Pancreas (tissue), 10 donors: ENCODE results near the gene BRICD5. TPM values are rescaled to one million over a fixed set of nuclear protein-coding genes. Genes with fewer than 3 reads are reported as not detected.
A peak's percentile ranks its signal among the peaks of the same experiment; 100 is the strongest.

Experiments
- ATAC-seq, 4 donors: fragments of 200-7000 bp; cut with Tn5 transposase; one replicate each; pipeline versions ENCODE4 v1.8.0 to v1.9.1; 2020; ENCODE audit warnings: mild to moderate bottlenecking in 4 of 4, moderate library complexity in 4 of 4
- DNase-seq, 6 donors: peaks; one replicate each; pipeline ENCODE4 v3.0.0-alpha.2; 2020
- FAIRE-seq: peaks from 2 replicates; lab custom pipeline; 2012; peaks lifted over from hg19 to GRCh38; lab: Jason Lieb, UNC
- H3K27ac ChIP-seq, 4 donors: fragments of 200-600 bp; sonication (generic); 1 replicate in 3 of 4; 2 replicates in 1 of 4; pipeline versions ENCODE4 v1.5.0 to v1.8.0; 2020
- H3K27me3 ChIP-seq, 4 donors: fragments of 200-600 bp; one replicate each; pipeline ENCODE4 v1.8.0; 2021
- H3K36me3 ChIP-seq, 3 donors: fragments of 200-600 bp; sonication (generic) in 1 of 3; one replicate each; pipeline versions ENCODE4 v1.5.0 to v1.8.0; 2020 to 2021
- H3K4me1 ChIP-seq, 3 donors: fragments of 200-600 bp; one replicate each; pipeline ENCODE4 v1.8.0; 2021
- H3K4me3 ChIP-seq, 4 donors: fragments of 200-600 bp; sonication (generic) in 2 of 4; one replicate each; pipeline versions ENCODE4 v1.5.0 to v1.8.0; 2020 to 2021
- H3K9me3 ChIP-seq, 4 donors: fragments of 200-600 bp; one replicate each; pipeline ENCODE4 v1.8.0; 2021
- WGBS, 2 donors: extraction: QIAGEN DNeasy Blood & Tissue Kit; methylation state at CpG; one replicate each; pipeline ENCODE4 v1.1.7; 2013; 5-methylcytosine and 5-hydroxymethylcytosine counted together
- intact Hi-C, 3 donors: fragments of 100-400 bp; cut with DNase I; formaldehyde crosslinking; loops; one replicate each; pipeline versions ENCODE4 v1.11.1 to v1.14.2; 2022
- polyA plus RNA-seq, 2 donors: library from polyadenylated mRNA; stranded (reverse); fragments of 200-250 nt; gene quantifications; one replicate each; pipeline ENCODE4 v1.2.3, GENCODE V29; 2013
- total RNA-seq, 6 donors: library from RNA; stranded (reverse); fragmentation: NEBNext Ultra II Directional in 4 of 6; extraction: Animal tissue kit (Norgen Biotek cat#: 25700) in 4 of 6; gene quantifications; one replicate each; pipeline versions ENCODE4 v1.2.1 to v1.2.4, GENCODE V29; 2021 to 2023
- TF ChIP-seq, protein P1 (sequence below), 4 donors: fragments of 200-600 bp; sonication (generic) in 3 of 4; IDR thresholded peaks; one replicate each; pipeline versions ENCODE4 v1.5.0 to v1.8.0; 2021; ENCODE audit warnings: antibody characterized with exemption in 4 of 4
- donor health status: healthy with polysubstance abuse.
- donor health status: DM: no; HTN: no; CAD: no; lungs with moderate emphysema.
- donor health status: DM: no; HTN: no; CAD: no.
- donor health status: control.
- donor health status: control.
- donor health status: Bipolar disorder and iron deficiency.
- donor health status: DM: yes; HTN: yes; CAD: no.
- donor health status: DM: no; HTN: no; CAD: no.
- donor health status: DM: no; HTN: no; CAD: no.
- donor health status: DM: yes; HTN: yes; CAD: no.

BRICD5 gene
- total and polyA plus RNA-seq, 8 donors = 1.0 to 24.5 (median 2.1) TPM

DNA sequence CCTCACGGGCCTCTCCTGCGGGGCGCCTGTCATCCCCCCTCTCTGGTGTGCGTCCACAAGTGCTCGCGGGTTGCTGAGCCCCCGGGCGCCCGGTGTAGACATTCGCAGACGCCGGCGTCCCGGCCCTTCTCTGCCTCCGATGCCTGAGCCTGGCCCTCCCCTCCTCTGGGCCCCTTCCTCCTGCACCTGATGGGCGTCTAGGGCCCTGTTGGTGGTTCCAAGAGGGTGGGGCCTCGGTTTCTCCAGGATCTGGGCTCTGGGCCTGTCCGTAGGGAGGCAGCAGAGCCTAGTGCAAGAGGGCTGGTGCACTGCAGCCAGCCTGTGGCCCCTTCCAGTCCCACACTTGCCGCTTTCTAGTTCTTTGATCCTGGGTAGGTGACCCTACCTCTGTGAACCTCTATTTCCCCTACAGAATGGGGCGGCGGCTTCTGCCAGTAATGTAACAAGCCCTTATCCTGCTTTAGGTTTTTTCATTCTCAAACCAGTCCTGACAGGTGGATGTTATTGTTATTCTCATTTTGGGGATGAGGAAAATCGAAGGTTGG is 13.4 kb upstream of the BRICD5 start:
- ATAC-seq = peak; percentile 45 to 71 (median 61)
- 2 to 3% methylated on average over 20 to 22 of the region's 22 CpGs for WGBS, 2 donors
- Histone ChIP-seq H3K4me1 (peaks cover 6 to 11% (median 10%) of the 10 kb centered on the region in 3 donors), H3K27ac (peak overlapping the region; percentile 57 to 72 (median 68)), H3K27me3 (no peaks in the 10 kb centered on the region), H3K4me3 (peak overlapping the region; percentile 88 to 98 (median 94)), H3K36me3 (peaks cover 0 to 3% (median 0%) of the 10 kb centered on the region in 3 donors), H3K9me3 (no peaks in the 10 kb centered on the region)
- intact Hi-C loops = no loop called here
- DNase-seq = peak in 5 of 6 donors; percentile 54 to 87 (median 65)
- no peak for FAIRE-seq
- TF ChIP-seq, protein P1, sequence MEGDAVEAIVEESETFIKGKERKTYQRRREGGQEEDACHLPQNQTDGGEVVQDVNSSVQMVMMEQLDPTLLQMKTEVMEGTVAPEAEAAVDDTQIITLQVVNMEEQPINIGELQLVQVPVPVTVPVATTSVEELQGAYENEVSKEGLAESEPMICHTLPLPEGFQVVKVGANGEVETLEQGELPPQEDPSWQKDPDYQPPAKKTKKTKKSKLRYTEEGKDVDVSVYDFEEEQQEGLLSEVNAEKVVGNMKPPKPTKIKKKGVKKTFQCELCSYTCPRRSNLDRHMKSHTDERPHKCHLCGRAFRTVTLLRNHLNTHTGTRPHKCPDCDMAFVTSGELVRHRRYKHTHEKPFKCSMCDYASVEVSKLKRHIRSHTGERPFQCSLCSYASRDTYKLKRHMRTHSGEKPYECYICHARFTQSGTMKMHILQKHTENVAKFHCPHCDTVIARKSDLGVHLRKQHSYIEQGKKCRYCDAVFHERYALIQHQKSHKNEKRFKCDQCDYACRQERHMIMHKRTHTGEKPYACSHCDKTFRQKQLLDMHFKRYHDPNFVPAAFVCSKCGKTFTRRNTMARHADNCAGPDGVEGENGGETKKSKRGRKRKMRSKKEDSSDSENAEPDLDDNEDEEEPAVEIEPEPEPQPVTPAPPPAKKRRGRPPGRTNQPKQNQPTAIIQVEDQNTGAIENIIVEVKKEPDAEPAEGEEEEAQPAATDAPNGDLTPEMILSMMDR (IDR thresholded peaks at IDR 0.05) = no peak

DNA sequence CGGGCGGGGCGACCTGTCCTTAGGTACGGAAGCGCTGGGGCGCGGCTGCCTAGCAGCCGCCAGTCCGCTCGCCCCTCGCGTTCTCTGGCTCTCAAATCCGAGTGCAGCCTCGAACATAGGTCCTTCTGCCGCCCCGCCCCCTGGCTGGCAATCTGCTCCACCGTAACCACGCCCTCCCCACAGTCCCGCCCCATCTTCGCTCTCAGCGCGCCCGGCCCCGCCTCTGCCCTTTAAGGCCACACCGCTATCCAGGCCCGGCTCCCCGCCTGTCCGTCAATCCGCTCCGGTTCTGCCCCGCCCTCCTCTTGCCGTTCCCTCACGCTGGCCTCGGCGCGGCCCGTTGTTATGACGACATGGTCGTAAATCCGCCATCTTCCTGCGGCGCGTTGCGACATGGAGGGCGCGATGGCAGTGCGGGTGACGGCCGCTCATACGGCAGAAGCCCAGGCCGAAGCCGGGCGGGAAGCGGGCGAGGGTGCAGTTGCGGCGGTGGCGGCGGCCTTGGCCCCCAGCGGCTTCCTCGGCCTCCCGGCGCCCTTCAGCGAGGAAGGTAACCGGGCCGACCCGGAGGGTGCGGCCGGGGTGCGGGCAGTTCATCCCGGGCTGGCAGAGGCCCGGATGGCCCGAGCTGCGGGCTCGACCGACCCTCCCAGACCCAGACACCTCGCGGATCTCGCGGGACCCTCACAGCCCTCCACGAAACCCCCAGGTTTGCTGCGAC is 12.7 kb upstream of the BRICD5 start, which contains the start of gene E4F1:
Gene E4F1 (plus strand): TSS at position 371 of the 721 bp plus-strand sequence. CDS start 23 bp downstream, at position 394.
- FAIRE-seq = peak; percentile 39

DNA sequence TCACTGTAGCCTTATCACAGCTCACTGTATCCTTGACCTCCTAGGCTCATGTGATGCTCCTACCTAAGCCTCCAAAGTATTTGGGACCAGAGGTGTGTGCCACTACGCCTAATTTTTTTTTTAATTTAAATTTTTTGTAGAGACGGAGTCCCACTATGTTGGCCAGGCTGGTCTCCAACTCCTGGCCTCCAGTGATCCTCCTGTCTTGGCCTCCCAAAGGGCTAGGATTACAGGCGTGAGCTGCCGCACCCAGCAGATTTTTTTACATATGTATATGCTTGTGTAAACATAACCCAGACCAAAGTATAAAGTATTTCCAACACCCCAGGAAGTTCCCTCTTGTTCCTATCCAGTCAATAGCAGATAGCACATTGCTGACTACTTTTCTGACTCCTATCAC is 5.7 kb upstream of the BRICD5 start:
- Histone ChIP-seq H3K4me1 (peaks cover 12 to 22% (median 18%) of the 10 kb centered on the region in 3 donors), H3K9me3 (no peaks in the 10 kb centered on the region), H3K36me3 (no peaks in the 10 kb centered on the region), H3K27ac (no peak overlapping the region), H3K27me3 (no peaks in the 10 kb centered on the region), H3K4me3 (no peak overlapping the region)
- DNase-seq (no peak), ATAC-seq (no peak), FAIRE-seq (no peak)
- TF ChIP-seq, protein P1 (IDR thresholded peaks at IDR 0.05) = no peak
- WGBS, 2 donors = 94 to 98% methylated on average over 4 of the region's 4 CpGs
- intact Hi-C loops = no loop called here

More for the DNA sequence above, 12.7 kb upstream of the BRICD5 start, which contains the start of gene E4F1:
- no peaks in the 10 kb centered on the region for H3K9me3 ChIP-seq
- DNase-seq = peak; percentile 99 to 100 (median 100)
- peak; percentile 97 to 99 (median 98) for ATAC-seq
- TF ChIP-seq, protein P1 (IDR thresholded peaks at IDR 0.05) = no peak
- H3K36me3 ChIP-seq = no peaks in the 10 kb centered on the region
- intact Hi-C loops = no loop called here
- peak within 1 kb of the TSS; percentile 88 to 98 (median 94) for H3K4me3 ChIP-seq
- 0 to 1% methylated on average over 54 to 82 of the region's 82 CpGs for WGBS, 2 donors
- peak within 1 kb of the TSS; percentile 57 to 78 (median 70) for H3K27ac ChIP-seq
- peaks cover 6 to 11% (median 10%) of the 10 kb centered on the region in 3 donors for H3K4me1 ChIP-seq
- no peaks in the 10 kb centered on the region for H3K27me3 ChIP-seq

DNA sequence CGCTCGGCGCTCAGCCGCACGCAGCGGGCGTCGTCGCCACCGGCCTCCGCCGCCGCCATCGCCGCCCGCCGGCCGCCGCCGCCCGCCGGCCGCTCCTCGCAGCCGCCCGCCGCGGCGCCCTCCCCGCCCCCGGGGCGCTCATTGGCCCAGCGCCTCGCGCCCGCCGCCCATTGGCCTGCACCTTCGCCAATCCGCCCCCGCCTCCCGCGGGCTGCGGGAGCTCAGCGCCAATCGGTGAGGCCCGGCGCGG is 4.0 kb upstream of the BRICD5 start, which contains the start of gene PGP:
Gene PGP (minus strand): TSS at position 122 of the 250 bp plus-strand sequence. CDS start 63 bp downstream, at position 59.
- intact Hi-C loops = no loop called here
- no peaks in the 10 kb centered on the region for H3K36me3 ChIP-seq
- peak within 1 kb of the TSS; percentile 66 to 92 (median 76) for H3K4me3 ChIP-seq
- ATAC-seq (peak in 3 of 4 donors; percentile 89 to 94 (median 89)), DNase-seq (no peak), FAIRE-seq (no peak)
- TF ChIP-seq, protein P1 (IDR thresholded peaks at IDR 0.05) = no peak
- WGBS, 2 donors = 1% methylated on average over 26 to 48 of the region's 48 CpGs
- H3K9me3 ChIP-seq = no peaks in the 10 kb centered on the region
- peak within 1 kb of the TSS; percentile 86 to 98 (median 92) for H3K27ac ChIP-seq
- H3K4me1 ChIP-seq = peaks cover 12 to 22% (median 18%) of the 10 kb centered on the region in 3 donors
- no peaks in the 10 kb centered on the region for H3K27me3 ChIP-seq
